GM12878 (cell line): ENCODE data around the gene SEMA5A. TPM values are rescaled to one million over a fixed set of nuclear protein-coding genes. Genes with fewer than 3 reads are reported as not detected.

Source experiments
- ATAC-seq: fragments of 200-7000 bp; cut with Tn5 transposase; 3 replicates; pipeline ENCODE4 v1.9.1; 2020; ENCODE audit warnings: mild to moderate bottlenecking, moderate library complexity
- BruUV-seq: library from RNA; stranded (reverse); fragments of 400-500 nt; replicated peaks from 2 replicates; lab custom pipeline; 2021; lab: Mats Ljungman, UMichigan
- CTCF ChIA-PET: fragments of 300-600 bp; sonication (Branson Sonifier 250); formaldehyde crosslinking; extraction: SDS; loops from one replicate; lab custom pipeline; 2021; ENCODE audit warnings: inconsistent platforms; lab: Yijun Ruan, JAX
- POLR2A ChIA-PET: fragments of 350-600 bp; formaldehyde crosslinking; extraction: SDS; loops from one replicate; lab custom pipeline; 2021; ENCODE audit warnings: inconsistent platforms; lab: Charles Lee
- RAD21 ChIA-PET: fragments of 300-600 bp; sonication (Branson Sonifier 250); formaldehyde crosslinking; loops from one replicate; lab custom pipeline; 2023; ENCODE audit warnings: antibody characterized with exemption; ENCODE audit not compliant: unreplicated experiment; lab: Charles Lee
- SMC1A ChIA-PET: fragments of 300-600 bp; sonication (Branson Sonifier 250); formaldehyde crosslinking; loops from one replicate; lab custom pipeline; 2023; ENCODE audit not compliant: unreplicated experiment, uncharacterized antibody; lab: Charles Lee
- DNase-seq: peaks from one replicate; pipeline ENCODE4 v3.0.0-alpha.2; 2011; ENCODE audit warnings: low read depth, low spot score
- FAIRE-seq: peaks from 3 replicates; lab custom pipeline; 2011; peaks lifted over from hg19 to GRCh38; lab: Jason Lieb, UNC
- H2AFZ ChIP-seq: 2 replicates; pipeline ENCODE4 v1.6.0; 2011; ENCODE audit warnings: low read depth, low read length, control low read depth; ENCODE audit not compliant: control insufficient read depth
- H3K27ac ChIP-seq: 2 replicates; pipeline ENCODE4 v1.5.1; 2011; ENCODE audit warnings: control low read depth; ENCODE audit not compliant: control insufficient read depth, insufficient read depth
- H3K27me3 ChIP-seq, 2 experiments: replicated peaks in 1 of 2; 2 replicates each; pipeline versions ENCODE4 v1.6.0 to v1.6.1; 2011; ENCODE audit warnings: low read length in 1 of 2; ENCODE audit not compliant: control insufficient read depth in 2 of 2, insufficient read depth in 2 of 2
- H3K36me3 ChIP-seq, 2 experiments: 2 replicates each; pipeline ENCODE4 v1.5.1; 2011; ENCODE audit warnings: low read length in 1 of 2; ENCODE audit not compliant: control insufficient read depth in 2 of 2, insufficient read depth in 2 of 2
- H3K4me1 ChIP-seq: 2 replicates; pipeline ENCODE4 v1.6.1; 2011; ENCODE audit warnings: mild to moderate bottlenecking, low read length, moderate library complexity, mixed read lengths; ENCODE audit not compliant: control insufficient read depth, insufficient read depth
- H3K4me2 ChIP-seq: 2 replicates; pipeline ENCODE4 v1.6.0; 2011; ENCODE audit warnings: control low read depth; ENCODE audit not compliant: control insufficient read depth, insufficient read depth
- H3K4me3 ChIP-seq: fragments of 200-600 bp; sonication (generic); 2 replicates; pipeline ENCODE4 v1.5.1; 2016
- H3K79me2 ChIP-seq: 2 replicates; pipeline ENCODE4 v1.6.0; 2011; ENCODE audit warnings: low read length; ENCODE audit not compliant: control insufficient read depth, insufficient read depth
- H3K9ac ChIP-seq: 2 replicates; pipeline ENCODE4 v1.8.0; 2011; ENCODE audit warnings: low read length, control low read depth, mixed read lengths; ENCODE audit not compliant: control insufficient read depth, insufficient read depth
- H3K9me3 ChIP-seq: replicated peaks from 3 replicates; pipeline ENCODE4 v1.5.1; 2011; ENCODE audit warnings: mild to moderate bottlenecking, low read length; ENCODE audit not compliant: control insufficient read depth, insufficient read depth
- H4K20me1 ChIP-seq: 2 replicates; pipeline ENCODE4 v1.6.0; 2011; ENCODE audit not compliant: control insufficient read depth, insufficient read depth
- ASH2L ChIP-seq: fragments of 300-600, 200-600 bp; sonication (generic); IDR thresholded peaks from 2 replicates; pipeline ENCODE4 v1.6.1; 2017; ENCODE audit warnings: low read depth, mild to moderate bottlenecking, borderline replicate concordance
- CBX5 ChIP-seq: sonication (generic); IDR thresholded peaks from 2 replicates; pipeline ENCODE4 v1.6.1; 2016; ENCODE audit warnings: low read depth, moderate library complexity, mild to moderate bottlenecking, inconsistent platforms
- NR2C1 ChIP-seq: fragments of 450-650 bp; IDR thresholded peaks from 2 replicates; pipeline ENCODE4 v1.6.1; 2017; ENCODE audit warnings: antibody characterized with exemption, mild to moderate bottlenecking, moderate library complexity
- RCOR1 ChIP-seq: conservative IDR thresholded peaks from 2 replicates; pipeline ENCODE4 v1.6.1; 2012; ENCODE audit warnings: low read depth, low read length, improper control_type of control experiment
- WGBS: methylation state at CpG from one replicate; pipeline ENCODE4 v1.1.6; 2016; ENCODE audit warnings: low lambda C conversion rate; ENCODE audit not compliant: insufficient replicate concordance, insufficient coverage; ENCODE audit errors: missing lambda C conversion rate; 5-methylcytosine and 5-hydroxymethylcytosine counted together
- in situ Hi-C: fragments of 300-500 bp; cut with MboI; formaldehyde crosslinking; loops from 9 replicates; pipeline ENCODE4 v1.14.3; 2018; ENCODE audit warnings: mixed read lengths
- intact Hi-C: fragments of 100-400 bp; cut with micrococcal nuclease; formaldehyde crosslinking; loops from one replicate; pipeline ENCODE4 v1.14.2; 2022; ENCODE audit not compliant: unreplicated experiment
- polyA plus RNA-seq, 11 experiments: library from polyadenylated mRNA; depleted of rRNA in 4 of 11; unstranded in 6 of 11; stranded (reverse) in 5 of 11; fragments of >200 nt; fragmentation: Nextera tagmentation in 4 of 11; fragmentation: Illumina TruSeq in 1 of 11; extraction: Ambion mirVana in 4 of 11; extraction: Trizol in 1 of 11; gene quantifications; 1 replicate in 1 of 11; 2 replicates in 10 of 11; pipeline versions ENCODE4 v1.2.1 to v1.2.3, GENCODE V29; 2011 to 2016; ENCODE audit warnings: inconsistent platforms in 2 of 11, missing spikeins in 2 of 11, low read depth in 1 of 11
- total RNA-seq, 4 experiments: library from RNA; depleted of rRNA in 3 of 4; stranded (reverse); fragments of >200 nt in 3 of 4; fragmentation: Illumina TruSeq in 1 of 4; extraction: Trizol in 1 of 4; gene quantifications; 2 replicates each; pipeline versions ENCODE4 v1.2.1 to v1.2.3, GENCODE V29; 2013 to 2021
- TF ChIP-seq, protein P1 (sequence below): fragments of 450-650 bp; IDR thresholded peaks from 2 replicates; pipeline ENCODE4 v1.6.1; 2017; ENCODE audit warnings: mild to moderate bottlenecking, moderate library complexity

The SEMA5A gene
- total and polyA plus RNA-seq, 10 of the 15 experiments (the other 5 are each of a cell fraction or from before 2014, with no cell fraction given): 0.03 to 2.4 (median 0.09) TPM; not detected in 1

GRCh38 chr5:9196403-9197227, 349.3 kb downstream of the SEMA5A start:
- in situ Hi-C loops: no loop called here
- no peak overlapping the region for H2AFZ ChIP-seq
- ATAC-seq: no peak
- no peak overlapping the region for H3K4me2 ChIP-seq
- BruUV-seq: no TSS peak
- ChIA-PET CTCF (interaction anchor here (3.3 kb wide), 1 partner anchor 11 kb away, joined by 14 read pairs; no protein-coding TSS in a partner anchor), POLR2A (no interaction called here), RAD21 (no interaction called here), SMC1A (interaction anchor here (1.1 to 2.4 kb wide), 2 partner anchors 38 to 243 kb away, joined by 3 to 7 read pairs; no protein-coding TSS in a partner anchor)
- peaks cover 9% of the 10 kb centered on the region for H3K4me1 ChIP-seq
- H3K27me3 ChIP-seq: no peaks in the 10 kb centered on the region
- WGBS: 72% methylated on average over 13 of the region's 13 CpGs
- intact Hi-C loops: no loop called here
- no peak overlapping the region for H3K27ac ChIP-seq
- H4K20me1 ChIP-seq: no peaks in the 10 kb centered on the region
- no peak overlapping the region for H3K9ac ChIP-seq
- no peaks in the 10 kb centered on the region for H3K36me3 ChIP-seq
- no peak for FAIRE-seq
- H3K4me3 ChIP-seq: no peak overlapping the region
- TF ChIP-seq CBX5: no peak
- TF ChIP-seq RCOR1: no peak
- TF ChIP-seq ASH2L: no peak
- TF ChIP-seq, protein P1, sequence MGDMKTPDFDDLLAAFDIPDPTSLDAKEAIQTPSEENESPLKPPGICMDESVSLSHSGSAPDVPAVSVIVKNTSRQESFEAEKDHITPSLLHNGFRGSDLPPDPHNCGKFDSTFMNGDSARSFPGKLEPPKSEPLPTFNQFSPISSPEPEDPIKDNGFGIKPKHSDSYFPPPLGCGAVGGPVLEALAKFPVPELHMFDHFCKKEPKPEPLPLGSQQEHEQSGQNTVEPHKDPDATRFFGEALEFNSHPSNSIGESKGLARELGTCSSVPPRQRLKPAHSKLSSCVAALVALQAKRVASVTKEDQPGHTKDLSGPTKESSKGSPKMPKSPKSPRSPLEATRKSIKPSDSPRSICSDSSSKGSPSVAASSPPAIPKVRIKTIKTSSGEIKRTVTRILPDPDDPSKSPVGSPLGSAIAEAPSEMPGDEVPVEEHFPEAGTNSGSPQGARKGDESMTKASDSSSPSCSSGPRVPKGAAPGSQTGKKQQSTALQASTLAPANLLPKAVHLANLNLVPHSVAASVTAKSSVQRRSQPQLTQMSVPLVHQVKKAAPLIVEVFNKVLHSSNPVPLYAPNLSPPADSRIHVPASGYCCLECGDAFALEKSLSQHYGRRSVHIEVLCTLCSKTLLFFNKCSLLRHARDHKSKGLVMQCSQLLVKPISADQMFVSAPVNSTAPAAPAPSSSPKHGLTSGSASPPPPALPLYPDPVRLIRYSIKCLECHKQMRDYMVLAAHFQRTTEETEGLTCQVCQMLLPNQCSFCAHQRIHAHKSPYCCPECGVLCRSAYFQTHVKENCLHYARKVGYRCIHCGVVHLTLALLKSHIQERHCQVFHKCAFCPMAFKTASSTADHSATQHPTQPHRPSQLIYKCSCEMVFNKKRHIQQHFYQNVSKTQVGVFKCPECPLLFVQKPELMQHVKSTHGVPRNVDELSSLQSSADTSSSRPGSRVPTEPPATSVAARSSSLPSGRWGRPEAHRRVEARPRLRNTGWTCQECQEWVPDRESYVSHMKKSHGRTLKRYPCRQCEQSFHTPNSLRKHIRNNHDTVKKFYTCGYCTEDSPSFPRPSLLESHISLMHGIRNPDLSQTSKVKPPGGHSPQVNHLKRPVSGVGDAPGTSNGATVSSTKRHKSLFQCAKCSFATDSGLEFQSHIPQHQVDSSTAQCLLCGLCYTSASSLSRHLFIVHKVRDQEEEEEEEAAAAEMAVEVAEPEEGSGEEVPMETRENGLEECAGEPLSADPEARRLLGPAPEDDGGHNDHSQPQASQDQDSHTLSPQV: no peak
- TF ChIP-seq NR2C1: no peak
- DNase-seq: no peak
- H3K9me3 ChIP-seq: no peaks in the 10 kb centered on the region; the same call in 2 of the 3 replicates
- no peaks in the 10 kb centered on the region for H3K79me2 ChIP-seq
